Stimulated activated CD8-positive, alpha-beta memory T cell treated with anti-CD3 and anti-CD28 coated beads, Interleukin-7, amount 100 ng/mL, for 4 hours (primary cell): Measurements from ENCODE around the gene TNFAIP1.
A peak's percentile ranks its signal among the peaks of the same experiment; 100 is the strongest.

ENCODE experiments used
- DNase-seq, 2 donors: peaks; one replicate each; pipeline ENCODE4 v3.0.0-alpha.2; 2020; ENCODE audit warnings: low read depth in 2 of 2

Gene TNFAIP1

DNA sequence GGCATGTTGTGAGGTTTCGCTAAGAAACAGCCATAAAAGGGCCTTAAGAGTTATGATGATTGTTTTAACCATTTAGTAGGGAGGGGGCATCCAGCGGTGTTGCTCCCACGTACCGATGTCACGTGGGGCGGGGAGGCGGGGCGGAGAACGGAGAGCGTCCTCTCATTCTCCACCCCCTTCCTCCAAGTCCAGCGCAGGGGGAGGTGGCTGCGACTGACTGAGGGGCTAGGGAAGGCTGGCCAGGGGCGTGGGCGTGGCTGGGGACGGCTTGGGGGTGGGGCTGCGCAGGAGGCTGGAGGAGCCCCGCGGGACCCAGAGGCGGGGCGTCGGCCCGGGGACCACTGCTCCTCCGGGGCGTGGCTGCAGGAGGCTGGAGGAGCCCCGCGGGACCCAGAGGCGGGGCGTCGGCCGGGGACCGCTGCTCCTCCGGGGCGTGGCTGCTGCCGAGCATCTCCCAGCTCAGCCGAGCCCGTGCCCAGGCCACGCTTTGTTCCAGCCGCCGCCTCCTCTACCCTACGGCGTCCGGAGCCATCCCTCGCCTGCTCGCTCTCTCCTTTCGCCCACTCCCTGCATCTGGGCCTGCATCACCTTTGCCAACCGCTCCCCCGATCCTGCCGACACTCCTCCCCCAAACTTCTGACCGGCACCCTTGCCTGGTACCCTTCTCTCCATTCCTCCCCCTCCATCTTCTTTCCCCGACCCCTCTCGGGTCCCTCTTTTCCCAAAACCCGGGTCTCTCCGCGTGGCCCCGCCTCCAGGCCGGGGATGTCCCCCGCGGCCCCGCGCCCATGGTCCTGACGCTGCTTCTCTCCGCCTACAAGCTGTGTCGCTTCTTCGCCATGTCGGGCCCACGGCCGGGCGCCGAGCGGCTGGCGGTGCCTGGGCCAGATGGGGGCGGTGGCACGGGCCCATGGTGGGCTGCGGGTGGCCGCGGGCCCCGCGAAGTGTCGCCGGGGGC is 36.0 kb downstream of the TNFAIP1 start, which contains the start of gene SARM1:
SARM1 (plus strand) TSS at position 450 of the 958 bp plus-strand sequence; CDS start at position 789, 339 bp downstream.
- peak; percentile 65 to 78 for DNase-seq

DNA sequence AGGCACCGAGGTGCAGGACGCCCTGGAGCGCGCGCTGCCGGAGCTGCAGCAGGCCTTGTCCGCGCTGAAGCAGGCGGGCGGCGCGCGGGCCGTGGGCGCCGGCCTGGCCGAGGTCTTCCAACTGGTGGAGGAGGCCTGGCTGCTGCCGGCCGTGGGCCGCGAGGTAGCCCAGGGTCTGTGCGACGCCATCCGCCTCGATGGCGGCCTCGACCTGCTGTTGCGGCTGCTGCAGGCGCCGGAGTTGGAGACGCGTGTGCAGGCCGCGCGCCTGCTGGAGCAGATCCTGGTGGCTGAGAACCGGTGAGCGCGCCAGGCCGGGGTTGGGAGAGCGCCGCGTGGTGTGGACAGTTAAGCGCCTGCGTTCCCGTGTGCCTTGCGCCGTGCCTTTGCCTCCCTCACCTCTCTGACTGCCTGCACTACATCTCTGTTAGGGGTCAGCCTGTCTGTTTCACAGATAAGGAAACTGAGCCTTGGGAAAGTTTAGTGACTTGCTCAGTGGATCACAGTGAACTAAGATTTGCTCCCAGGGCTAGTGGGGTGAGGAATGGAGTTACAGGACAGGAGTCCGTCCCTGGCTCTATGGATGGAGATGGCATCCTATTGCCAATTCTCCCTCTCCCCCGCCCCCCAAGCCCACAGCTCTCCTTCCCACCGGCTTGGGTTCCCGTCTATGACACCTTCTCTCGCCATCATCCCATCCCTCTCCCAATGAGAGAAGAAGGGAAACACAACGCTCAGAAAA is 36.8 kb downstream of the TNFAIP1 start:
- no peak for DNase-seq

DNA sequence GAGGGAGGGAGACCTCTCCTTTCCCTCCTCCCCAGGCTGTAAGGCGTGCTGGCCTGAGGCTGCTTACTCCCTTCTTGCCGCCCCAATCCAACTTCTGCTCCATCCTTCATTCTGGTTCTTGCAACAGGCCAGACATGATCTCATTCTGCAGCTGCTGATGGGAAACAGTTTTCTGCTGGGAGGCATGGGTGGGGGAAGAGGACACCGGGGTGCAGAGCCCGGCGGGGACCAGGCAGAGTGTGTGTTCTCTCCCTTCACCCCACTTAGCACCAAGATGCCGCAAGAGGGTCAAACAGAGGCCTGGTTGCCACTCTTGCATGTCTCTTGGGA is 37.3 kb downstream of the TNFAIP1 start:
- no peak for DNase-seq

DNA sequence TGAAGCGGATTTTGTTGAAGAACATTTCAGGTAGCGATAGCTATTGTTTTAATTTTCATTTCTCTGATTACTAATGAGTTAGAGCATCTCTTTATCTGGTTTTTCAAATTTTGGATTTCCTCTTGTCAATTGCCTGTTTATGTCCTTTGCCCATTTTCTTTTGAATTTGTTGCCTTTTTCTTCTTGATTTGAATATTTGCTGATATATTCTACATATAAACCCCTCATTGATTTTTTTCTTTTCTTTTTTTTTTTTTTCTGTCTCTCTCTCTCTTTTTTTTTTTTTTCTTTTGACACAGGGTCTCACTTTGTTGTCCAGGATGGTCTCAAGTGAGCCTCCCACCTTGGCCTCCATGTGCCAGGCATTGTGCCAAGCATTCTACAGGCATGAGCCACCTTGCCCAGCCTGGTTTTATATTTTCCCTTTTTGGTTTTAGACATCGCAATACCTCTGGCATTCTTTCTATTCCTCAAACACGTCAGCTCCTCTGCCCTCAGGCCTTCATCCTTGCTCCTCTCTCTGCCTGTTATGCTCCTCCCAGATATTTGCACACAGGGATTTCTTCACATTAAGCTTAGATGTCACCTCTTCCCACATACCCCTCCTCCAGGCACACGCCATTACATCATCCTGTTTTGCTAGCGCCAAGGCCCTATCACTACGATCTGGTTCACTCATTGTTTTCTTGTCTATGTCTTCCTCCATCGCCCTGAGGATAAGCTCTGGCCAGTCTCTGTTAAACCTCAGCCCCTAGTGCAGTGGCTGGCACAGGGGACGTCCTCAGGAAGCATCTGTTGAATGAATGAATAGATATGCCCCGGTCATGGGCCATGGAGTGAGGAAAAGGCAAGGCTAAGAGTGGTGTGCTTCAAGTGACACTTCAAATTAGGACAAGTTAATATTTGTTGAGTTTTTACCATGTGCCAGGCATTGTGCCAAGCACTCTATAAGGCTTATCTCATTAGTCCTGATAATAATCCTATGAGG is 44.5 kb downstream of the TNFAIP1 start:
- DNase-seq = no peak

DNA sequence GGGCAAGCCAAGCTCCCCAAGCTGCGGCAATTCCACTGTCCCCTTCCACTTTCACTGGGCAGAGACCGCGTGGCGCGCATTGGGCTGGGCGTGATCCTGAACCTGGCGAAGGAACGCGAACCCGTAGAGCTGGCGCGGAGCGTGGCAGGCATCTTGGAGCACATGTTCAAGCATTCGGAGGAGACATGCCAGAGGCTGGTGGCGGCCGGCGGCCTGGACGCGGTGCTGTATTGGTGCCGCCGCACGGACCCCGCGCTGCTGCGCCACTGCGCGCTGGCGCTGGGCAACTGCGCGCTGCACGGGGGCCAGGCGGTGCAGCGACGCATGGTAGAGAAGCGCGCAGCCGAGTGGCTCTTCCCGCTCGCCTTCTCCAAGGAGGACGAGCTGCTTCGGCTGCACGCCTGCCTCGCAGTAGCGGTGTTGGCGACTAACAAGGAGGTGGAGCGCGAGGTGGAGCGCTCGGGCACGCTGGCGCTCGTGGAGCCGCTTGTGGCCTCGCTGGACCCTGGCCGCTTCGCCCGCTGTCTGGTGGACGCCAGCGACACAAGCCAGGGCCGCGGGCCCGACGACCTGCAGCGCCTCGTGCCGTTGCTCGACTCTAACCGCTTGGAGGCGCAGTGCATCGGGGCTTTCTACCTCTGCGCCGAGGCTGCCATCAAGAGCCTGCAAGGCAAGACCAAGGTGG is 45.7 kb downstream of the TNFAIP1 start:
- no peak for DNase-seq

DNA sequence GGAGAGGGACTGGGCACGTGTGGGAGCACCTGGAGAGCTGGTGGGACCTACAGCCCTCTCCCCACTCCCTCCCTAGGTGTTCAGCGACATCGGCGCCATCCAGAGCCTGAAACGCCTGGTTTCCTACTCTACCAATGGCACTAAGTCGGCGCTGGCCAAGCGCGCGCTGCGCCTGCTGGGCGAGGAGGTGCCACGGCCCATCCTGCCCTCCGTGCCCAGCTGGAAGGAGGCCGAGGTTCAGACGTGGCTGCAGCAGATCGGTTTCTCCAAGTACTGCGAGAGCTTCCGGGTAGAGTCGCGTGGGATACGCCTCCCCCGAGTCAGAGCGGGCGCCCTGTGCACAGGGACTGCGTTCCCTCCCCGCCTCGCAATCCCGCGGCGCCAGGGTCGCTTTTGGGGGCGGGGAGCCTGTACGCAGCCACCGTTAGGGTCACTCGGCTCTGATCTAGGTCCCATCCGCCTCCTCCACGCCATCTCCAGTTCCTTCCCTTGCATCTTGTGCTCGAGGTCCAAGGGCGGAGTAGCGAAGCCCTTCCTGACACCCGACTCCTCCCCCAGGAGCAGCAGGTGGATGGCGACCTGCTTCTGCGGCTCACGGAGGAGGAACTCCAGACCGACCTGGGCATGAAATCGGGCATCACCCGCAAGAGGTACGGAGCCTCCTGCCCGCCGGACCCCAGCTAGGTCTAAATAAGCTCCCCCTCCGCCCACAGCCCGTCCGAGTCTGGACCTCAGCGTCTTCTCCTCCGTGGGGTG is 48.9 kb downstream of the TNFAIP1 start:
- peak; percentile 24 to 55 for DNase-seq

DNA sequence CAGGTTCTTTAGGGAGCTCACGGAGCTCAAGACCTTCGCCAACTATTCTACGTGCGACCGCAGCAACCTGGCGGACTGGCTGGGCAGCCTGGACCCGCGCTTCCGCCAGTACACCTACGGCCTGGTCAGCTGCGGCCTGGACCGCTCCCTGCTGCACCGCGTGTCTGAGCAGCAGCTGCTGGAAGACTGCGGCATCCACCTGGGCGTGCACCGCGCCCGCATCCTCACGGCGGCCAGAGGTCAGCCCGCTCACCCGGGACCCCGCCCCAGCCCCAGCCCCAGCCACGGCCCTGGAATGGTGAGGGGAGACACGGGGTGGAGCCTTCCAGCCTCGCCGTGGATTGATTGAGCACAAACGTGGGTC is 49.5 kb downstream of the TNFAIP1 start:
- DNase-seq = no peak

DNA sequence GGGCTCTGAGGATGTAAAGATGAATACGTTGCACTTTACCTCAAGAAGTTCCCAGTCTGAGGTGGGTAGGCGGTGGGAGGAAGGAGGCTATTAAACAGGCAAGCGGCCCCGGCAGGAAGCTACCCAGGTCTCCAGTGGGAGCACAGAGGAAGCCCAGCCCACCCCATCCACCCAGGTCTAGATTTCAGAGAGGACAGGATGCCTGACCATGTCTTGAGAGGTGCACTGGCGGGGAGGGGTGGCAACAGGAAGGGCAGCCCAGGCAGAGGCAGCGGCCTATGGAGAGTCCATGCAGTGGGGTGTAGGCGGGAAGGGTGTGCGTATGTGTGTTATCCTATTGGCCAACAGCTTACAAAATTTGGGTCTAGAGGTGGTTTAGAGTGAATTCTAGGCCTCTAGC is 49.8 kb downstream of the TNFAIP1 start:
- DNase-seq = no peak

DNA sequence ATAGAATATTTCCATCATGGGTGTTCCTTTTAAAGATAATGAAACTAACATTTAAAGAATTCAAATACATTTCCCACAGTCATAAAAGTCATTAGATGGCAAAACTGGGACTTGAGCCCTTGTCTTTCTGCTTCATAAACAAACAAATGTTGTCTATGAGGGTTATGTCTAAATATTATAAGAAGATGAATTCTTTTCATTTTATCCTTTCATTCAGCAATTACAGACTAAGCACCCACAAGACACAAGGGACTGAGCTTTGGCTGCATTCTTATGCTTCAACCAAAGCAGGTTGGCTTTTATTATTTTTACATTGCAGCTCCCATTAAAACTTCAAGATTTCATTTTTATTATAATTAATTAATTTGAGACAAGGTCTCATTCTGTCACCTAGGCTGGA is 50.8 kb downstream of the TNFAIP1 start:
- no peak for DNase-seq

DNA sequence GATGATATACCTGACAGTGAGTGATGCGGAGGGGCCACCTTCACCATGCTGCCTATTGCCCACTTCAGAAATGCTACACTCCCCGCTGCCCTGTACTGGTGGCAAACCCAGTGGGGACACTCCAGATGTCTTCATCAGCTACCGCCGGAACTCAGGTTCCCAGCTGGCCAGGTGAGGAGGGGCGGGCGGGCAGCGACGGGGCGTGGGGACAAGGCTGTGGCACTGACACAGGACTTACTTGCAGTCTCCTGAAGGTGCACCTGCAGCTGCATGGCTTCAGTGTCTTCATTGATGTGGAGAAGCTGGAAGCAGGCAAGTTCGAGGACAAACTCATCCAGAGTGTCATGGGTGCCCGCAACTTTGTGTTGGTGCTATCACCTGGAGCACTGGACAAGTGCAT is 52.5 kb downstream of the TNFAIP1 start:
- DNase-seq = no peak

DNA sequence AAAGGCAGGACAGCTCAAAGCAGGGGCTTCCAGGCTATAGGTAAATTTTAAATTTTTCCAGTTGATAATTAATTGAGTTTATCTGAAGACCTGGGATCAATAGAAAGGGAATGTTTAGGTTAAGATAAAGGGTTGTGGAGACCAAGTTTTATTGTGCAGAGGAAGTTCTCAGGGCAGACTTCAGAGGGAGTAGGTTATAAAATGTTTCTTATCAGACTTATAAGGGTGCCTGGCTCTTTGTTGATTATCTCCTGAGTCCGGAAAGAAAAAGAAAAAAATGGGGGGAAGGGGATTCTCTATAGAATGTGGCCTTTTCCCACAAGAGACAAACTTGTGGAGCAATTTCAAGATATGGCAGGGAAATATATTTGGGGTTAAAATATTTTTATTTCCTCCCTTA is 54.6 kb downstream of the TNFAIP1 start:
- DNase-seq = no peak

DNA sequence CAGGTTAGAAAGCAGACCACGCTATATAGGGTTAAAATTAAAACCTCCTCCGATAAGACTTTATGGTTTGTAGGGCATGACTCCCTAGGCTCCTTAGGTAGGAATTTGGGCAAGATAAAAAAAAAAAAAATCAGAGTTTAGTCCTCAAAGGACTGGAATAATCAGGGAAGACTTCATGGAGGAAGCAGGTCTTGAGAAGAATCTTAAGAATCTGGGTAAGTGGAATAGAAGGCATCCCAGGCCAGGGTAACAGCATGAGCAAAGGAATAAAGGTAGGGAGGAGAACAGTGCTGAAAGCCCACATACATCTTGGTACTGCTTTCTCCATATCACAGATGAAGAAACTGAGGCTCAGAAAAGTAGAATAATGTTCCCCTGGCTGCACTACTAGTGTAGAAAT is 55.0 kb downstream of the TNFAIP1 start:
- DNase-seq = no peak

DNA sequence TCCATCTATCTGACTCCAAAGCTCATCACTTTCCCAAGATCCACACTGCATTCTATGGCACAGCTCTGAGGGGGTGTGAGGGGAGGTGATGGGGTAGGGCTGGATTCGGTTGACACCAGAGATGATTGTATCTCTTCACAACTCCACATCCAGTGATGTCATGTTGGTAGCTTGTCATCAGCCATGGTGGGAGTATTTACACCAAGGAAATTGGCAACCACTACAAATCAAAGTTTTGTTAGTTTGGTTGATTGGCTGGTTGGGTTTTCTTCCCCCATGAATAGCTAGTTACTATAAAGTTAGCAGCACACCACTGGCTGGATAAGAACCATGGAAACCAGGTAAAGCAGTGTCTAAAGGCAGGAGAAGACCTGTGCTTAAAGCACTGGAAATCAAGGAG is 55.4 kb downstream of the TNFAIP1 start:
- DNase-seq = no peak

DNA sequence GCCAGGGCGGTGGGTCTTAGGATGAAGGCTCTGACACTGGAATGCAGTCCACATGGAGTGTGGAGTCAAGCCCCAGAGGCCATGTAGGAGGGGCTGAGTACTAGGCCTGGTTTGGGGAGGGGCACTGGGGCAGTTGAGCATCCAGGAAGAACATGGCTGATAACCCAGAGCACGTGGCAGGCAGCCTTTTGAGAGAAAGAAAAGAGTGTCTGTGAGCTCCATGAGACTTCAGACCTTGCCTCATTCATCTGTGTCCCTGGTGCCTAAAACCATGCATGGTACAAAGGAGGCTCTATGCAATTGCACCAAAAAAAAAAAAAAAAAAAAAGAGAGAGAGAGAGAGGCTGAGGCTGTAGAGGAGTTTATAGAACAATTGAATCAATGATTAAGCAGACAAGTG is 55.8 kb downstream of the TNFAIP1 start:
- no peak for DNase-seq

DNA sequence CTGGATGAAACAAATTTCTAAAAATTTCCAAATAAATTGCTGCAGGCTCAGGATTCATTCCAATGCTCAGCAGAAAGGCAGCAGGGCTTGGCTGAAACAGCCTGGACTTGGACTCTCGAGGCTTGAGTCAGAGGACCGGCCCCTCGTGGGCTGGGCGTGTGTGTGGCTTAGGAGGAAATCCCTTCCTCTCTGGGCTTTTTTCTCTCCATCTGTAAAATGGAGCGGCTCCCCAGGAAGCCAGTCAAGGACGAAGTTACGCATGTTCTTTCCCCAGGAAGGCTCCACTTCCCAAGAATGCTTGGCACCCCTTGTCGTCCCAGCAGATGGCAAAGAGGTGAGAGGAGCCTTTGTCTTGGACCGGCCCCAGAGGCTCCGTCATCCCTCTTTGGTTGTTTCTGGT is 56.9 kb downstream of the TNFAIP1 start:
- no peak for DNase-seq

DNA sequence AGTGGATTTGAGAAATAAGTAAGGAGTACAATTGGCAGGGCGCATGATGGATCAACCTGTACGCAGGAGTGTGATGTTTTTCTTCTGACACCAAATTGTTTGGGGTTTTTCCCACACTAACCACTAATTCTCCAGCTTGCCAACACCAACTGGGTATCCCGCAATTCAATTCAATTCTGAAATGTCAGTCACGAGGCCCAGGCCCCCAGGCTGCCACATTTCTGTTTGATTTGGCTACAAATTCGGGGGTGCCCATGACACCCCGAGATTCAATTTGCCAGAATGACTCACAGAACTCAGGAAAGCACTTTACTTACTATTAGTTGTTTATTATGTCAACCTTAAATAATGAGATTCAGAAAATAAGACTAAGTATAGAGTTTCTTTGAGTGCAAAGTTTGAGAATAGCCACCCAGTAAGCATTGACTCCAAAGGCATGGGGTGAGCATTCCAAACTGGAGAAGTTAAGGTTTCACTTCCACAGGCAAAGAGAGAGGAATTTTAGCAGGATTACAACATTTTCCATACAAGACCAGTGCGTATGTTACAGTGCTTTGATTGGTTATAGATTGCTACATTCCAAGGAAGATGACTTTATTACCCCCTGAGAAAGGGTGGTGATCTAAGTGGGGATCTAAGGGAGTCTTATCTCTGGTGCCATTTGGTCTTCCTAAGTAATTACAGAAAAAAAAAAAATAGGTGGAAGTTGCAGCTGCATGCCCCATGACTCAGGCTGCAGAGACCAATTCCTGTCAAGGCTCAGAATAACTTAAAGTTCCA is 59.0 kb downstream of the TNFAIP1 start:
- DNase-seq = no peak

DNA sequence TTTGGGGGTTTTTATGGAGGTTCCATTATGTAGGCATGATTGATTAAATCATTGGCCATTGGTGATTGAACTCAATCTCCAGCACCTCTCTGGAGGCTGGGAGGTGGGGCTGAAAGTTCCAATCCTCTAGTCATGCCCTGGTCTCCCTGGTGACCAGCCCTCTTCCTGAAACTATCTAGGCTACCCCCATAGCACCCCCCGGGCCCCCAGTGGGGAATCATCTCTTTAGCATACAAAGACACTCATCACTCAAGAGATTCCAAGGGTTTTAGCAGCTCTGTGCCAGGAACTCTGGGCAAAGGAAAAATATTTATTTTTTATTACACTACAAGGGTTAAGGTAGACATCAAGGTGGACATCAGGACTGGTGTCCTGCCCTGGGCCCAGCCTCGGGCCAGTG is 59.9 kb downstream of the TNFAIP1 start:
- no peak for DNase-seq

DNA sequence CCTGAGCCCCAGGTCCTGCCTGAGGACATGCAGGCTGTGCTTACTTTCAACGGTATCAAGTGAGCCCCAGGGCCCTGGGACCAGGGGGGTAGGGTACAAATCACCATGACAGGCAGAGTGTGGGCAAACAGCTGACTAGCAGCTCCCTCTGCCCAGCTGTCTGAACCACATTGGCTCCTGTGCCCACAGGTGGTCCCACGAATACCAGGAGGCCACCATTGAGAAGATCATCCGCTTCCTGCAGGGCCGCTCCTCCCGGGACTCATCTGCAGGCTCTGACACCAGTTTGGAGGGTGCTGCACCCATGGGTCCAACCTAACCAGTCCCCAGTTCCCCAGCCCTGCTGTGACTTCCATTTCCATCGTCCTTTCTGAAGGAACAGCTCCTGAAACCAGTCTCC is 60.4 kb downstream of the TNFAIP1 start:
- DNase-seq = no peak
